Skin of body (tissue), 2 donors: Measurements from ENCODE around the gene TRRAP. TPM values are rescaled to one million over a fixed set of nuclear protein-coding genes. Genes with fewer than 3 reads are reported as not detected.
"Not testable (repeated sequence)": the region's sequence is repeated elsewhere in the genome, so short reads cannot be mapped to it uniquely, and the experiment has no call there.

Source experiments
- DNase-seq: peaks from one replicate; lab custom pipeline; 2025; lab: John Stamatoyannopoulos, UW
- total RNA-seq: library from RNA; depleted of rRNA; stranded (reverse); fragments of >200 nt; gene quantifications from one replicate; pipeline ENCODE4 v1.2.3, GENCODE V29; 2014

TRRAP gene
- total RNA-seq, 1 donor from 2014 or later, result 26.4 TPM

GRCh38 chr7:99028261-99028973 lies 150.1 kb downstream of the TRRAP start:
- DNase-seq, result no peak

- no peak for DNase-seq
Measured at GRCh38 chr7:99029466-99030435, 151.4 kb downstream of the TRRAP start.

- DNase-seq, result no peak
Measured at GRCh38 chr7:99030457-99030856, 152.1 kb downstream of the TRRAP start.

GRCh38 chr7:99030951-99031350 lies 152.6 kb downstream of the TRRAP start:
- DNase-seq, result no peak

- no peak for DNase-seq
Measured at GRCh38 chr7:99031496-99031895, 153.2 kb downstream of the TRRAP start.

- DNase-seq, result no peak
Measured at GRCh38 chr7:99032928-99033327, 154.6 kb downstream of the TRRAP start.

GRCh38 chr7:99033765-99034164 lies 155.4 kb downstream of the TRRAP start:
- DNase-seq, result no peak

GRCh38 chr7:99034932-99035722 lies 156.8 kb downstream of the TRRAP start:
- no peak for DNase-seq

GRCh38 chr7:99035723-99036545 lies 157.6 kb downstream of the TRRAP start:
- no peak for DNase-seq

GRCh38 chr7:99036546-99037111 lies 158.3 kb downstream of the TRRAP start:
- no peak for DNase-seq

GRCh38 chr7:99037327-99037940 lies 159.1 kb downstream of the TRRAP start:
- no peak for DNase-seq

- no peak for DNase-seq
Measured at GRCh38 chr7:99038086-99038855, 159.9 kb downstream of the TRRAP start.

GRCh38 chr7:99039384-99039891 lies 161.1 kb downstream of the TRRAP start:
- no peak for DNase-seq

- DNase-seq, result peak; percentile 65
Measured at GRCh38 chr7:99040104-99040958, 162.0 kb downstream of the TRRAP start.

- DNase-seq, result no peak
Measured at GRCh38 chr7:99041526-99041925, 163.2 kb downstream of the TRRAP start.

GRCh38 chr7:99042957-99043356 lies 164.6 kb downstream of the TRRAP start:
- no peak for DNase-seq

- not testable (repeated sequence) for DNase-seq
Measured at GRCh38 chr7:99044858-99045257, 166.5 kb downstream of the TRRAP start.

- DNase-seq, result not testable (repeated sequence)
Measured at GRCh38 chr7:99046262-99046661, 167.9 kb downstream of the TRRAP start.
